SU-DHL-6 (cell line): ENCODE data around the gene TMEM39A.

Experiments used
- EZH2phosphoT487 ChIP-seq: fragments of 200-600 bp; sonication (generic), shearing (Covaris generic); conservative IDR thresholded peaks from 2 replicates; pipeline ENCODE4 v1.6.1; 2018; ENCODE audit warnings: mild to moderate bottlenecking, antibody characterized with exemption, low read length, moderate library complexity, mixed read lengths
- TF ChIP-seq, protein P1 (sequence below): fragments of 200-600 bp; sonication (generic); IDR thresholded peaks from one replicate; pipeline ENCODE4 v1.5.1; 2017; ENCODE audit warnings: antibody characterized with exemption, mild to moderate bottlenecking, low read length, moderate library complexity; ENCODE audit not compliant: insufficient read depth, poor library complexity, severe bottlenecking

DNA sequence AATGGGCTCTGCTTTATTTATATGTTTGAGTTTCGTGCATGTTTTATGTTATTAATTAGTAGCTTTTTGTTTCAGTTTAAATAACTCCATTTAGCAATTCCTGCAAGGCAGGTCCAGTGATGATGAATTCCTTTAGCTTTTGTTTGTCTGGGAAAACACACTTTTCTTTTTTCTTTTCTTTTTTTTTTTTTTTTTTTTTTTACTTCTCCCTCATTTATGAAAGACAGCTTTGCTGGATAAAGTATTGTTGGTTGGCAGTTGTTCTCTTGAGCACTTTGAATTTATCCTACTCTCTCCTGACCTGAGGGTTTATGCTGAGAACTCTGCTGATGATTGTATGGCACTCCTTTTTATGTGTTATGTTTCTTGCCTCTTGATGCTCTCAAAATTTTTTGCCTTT is 35.7 kb downstream of the TMEM39A start:
- TF ChIP-seq, protein P1, sequence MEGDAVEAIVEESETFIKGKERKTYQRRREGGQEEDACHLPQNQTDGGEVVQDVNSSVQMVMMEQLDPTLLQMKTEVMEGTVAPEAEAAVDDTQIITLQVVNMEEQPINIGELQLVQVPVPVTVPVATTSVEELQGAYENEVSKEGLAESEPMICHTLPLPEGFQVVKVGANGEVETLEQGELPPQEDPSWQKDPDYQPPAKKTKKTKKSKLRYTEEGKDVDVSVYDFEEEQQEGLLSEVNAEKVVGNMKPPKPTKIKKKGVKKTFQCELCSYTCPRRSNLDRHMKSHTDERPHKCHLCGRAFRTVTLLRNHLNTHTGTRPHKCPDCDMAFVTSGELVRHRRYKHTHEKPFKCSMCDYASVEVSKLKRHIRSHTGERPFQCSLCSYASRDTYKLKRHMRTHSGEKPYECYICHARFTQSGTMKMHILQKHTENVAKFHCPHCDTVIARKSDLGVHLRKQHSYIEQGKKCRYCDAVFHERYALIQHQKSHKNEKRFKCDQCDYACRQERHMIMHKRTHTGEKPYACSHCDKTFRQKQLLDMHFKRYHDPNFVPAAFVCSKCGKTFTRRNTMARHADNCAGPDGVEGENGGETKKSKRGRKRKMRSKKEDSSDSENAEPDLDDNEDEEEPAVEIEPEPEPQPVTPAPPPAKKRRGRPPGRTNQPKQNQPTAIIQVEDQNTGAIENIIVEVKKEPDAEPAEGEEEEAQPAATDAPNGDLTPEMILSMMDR, result no peak
- no peak for TF ChIP-seq EZH2phosphoT487
